Endothelial cell of umbilical vein (primary cell): ENCODE measurements around the gene OR56A3. TPM values are rescaled to one million over a fixed set of nuclear protein-coding genes. Genes with fewer than 3 reads are reported as not detected.

Experiments
- BruUV-seq: library from RNA; stranded (reverse); fragments of 400-500 nt; replicated peaks from 2 replicates; lab custom pipeline; 2021; lab: Mats Ljungman, UMichigan
- CTCF ChIA-PET: fragments of 300-600, 350-600 bp; sonication (Branson Sonifier 250); formaldehyde crosslinking; loops from one replicate; lab custom pipeline; 2021; ENCODE audit warnings: antibody characterized with exemption, inconsistent platforms; lab: Charles Lee
- POLR2A ChIA-PET: fragments of 300-600, 350-600 bp; sonication (Branson Sonifier 250); formaldehyde crosslinking; loops from one replicate; lab custom pipeline; 2021; ENCODE audit warnings: antibody characterized with exemption, inconsistent platforms; lab: Charles Lee
- DNase-seq: peaks from one replicate; pipeline ENCODE4 v3.0.0-alpha.2; 2011; ENCODE audit warnings: low read depth, low spot score
- FAIRE-seq: peaks from 2 replicates; lab custom pipeline; 2011; peaks lifted over from hg19 to GRCh38; lab: Jason Lieb, UNC
- H2AFZ ChIP-seq: 2 replicates; pipeline ENCODE4 v1.6.0; 2012; ENCODE audit warnings: low read depth, low read length, control low read depth, inconsistent platforms
- H3K27ac ChIP-seq: 2 replicates; pipeline ENCODE4 v1.5.1; 2011; ENCODE audit warnings: low read depth, mild to moderate bottlenecking, control low read depth, low read length, moderate library complexity; ENCODE audit not compliant: insufficient read depth
- H3K27me3 ChIP-seq, 2 experiments: 2 replicates each; pipeline versions ENCODE4 v1.6.0 to v1.6.1; 2011; ENCODE audit warnings: low read length in 2 of 2, mixed read lengths in 1 of 2; ENCODE audit not compliant: control insufficient read depth in 2 of 2, insufficient read depth in 2 of 2
- H3K36me3 ChIP-seq, 2 experiments: 2 replicates in 1 of 2; 3 replicates in 1 of 2; pipeline ENCODE4 v1.5.1; 2011; ENCODE audit warnings: low read length in 2 of 2, mild to moderate bottlenecking in 1 of 2, moderate library complexity in 1 of 2; ENCODE audit not compliant: control insufficient read depth in 2 of 2, insufficient read depth in 2 of 2; ENCODE audit errors: extremely low read depth in 1 of 2
- H3K4me1 ChIP-seq: 3 replicates; pipeline ENCODE4 v1.5.1; 2011; ENCODE audit warnings: mild to moderate bottlenecking, low read length; ENCODE audit not compliant: control insufficient read depth, insufficient read depth; ENCODE audit errors: extremely low read depth
- H3K4me2 ChIP-seq: 2 replicates; pipeline ENCODE4 v1.6.1; 2011; ENCODE audit warnings: low read length, control low read depth, mixed read lengths; ENCODE audit not compliant: insufficient read depth
- H3K4me3 ChIP-seq, 3 experiments: fragments of 200-600 bp in 1 of 3; sonication (generic), shearing (Covaris generic) in 1 of 3; replicated peaks in 1 of 3; 2 replicates each; pipeline ENCODE4 v1.5.1; 2011 to 2016; ENCODE audit warnings: control low read depth in 3 of 3, low read length in 3 of 3, mild to moderate bottlenecking in 2 of 3, inconsistent platforms in 1 of 3, low read depth in 1 of 3, moderate library complexity in 1 of 3; ENCODE audit not compliant: insufficient read depth in 1 of 3
- H3K79me2 ChIP-seq: 2 replicates; pipeline ENCODE4 v1.6.0; 2012; ENCODE audit warnings: low read length, inconsistent platforms; ENCODE audit not compliant: control insufficient read depth, insufficient read depth
- H3K9ac ChIP-seq: replicated peaks from 2 replicates; pipeline ENCODE3; 2011; ENCODE audit warnings: low read length, control low read depth; ENCODE audit not compliant: insufficient read depth; ENCODE audit errors: extremely low read depth
- H3K9me1 ChIP-seq: replicated peaks from 3 replicates; pipeline ENCODE4 v1.6.0; 2011; ENCODE audit warnings: mild to moderate bottlenecking, low read length; ENCODE audit not compliant: control insufficient read depth, insufficient read depth; ENCODE audit errors: extremely low read depth
- H3K9me3 ChIP-seq: replicated peaks from 2 replicates; pipeline ENCODE4 v1.5.1; 2012; ENCODE audit warnings: low read length, inconsistent platforms; ENCODE audit not compliant: control insufficient read depth, insufficient read depth
- H4K20me1 ChIP-seq: replicated peaks from 2 replicates; pipeline ENCODE3; 2011; ENCODE audit warnings: mild to moderate bottlenecking, low read length; ENCODE audit not compliant: control insufficient read depth, insufficient read depth; ENCODE audit errors: extremely low read depth
- EZH2 ChIP-seq: IDR thresholded peaks from 2 replicates; pipeline ENCODE4 v1.6.1; 2012; ENCODE audit warnings: borderline replicate concordance, low read depth, mild to moderate bottlenecking, moderate library complexity, low read length, inconsistent platforms; ENCODE audit not compliant: severe bottlenecking
- FOS ChIP-seq: IDR thresholded peaks from 2 replicates; pipeline ENCODE4 v1.6.1; 2011; ENCODE audit warnings: mild to moderate bottlenecking, low read length, moderate library complexity, borderline replicate concordance; ENCODE audit not compliant: insufficient read depth
- GATA2 ChIP-seq: IDR thresholded peaks from 2 replicates; pipeline ENCODE4 v1.7.0; 2011; ENCODE audit warnings: low read depth, mild to moderate bottlenecking, moderate library complexity, mixed read lengths, low read length; ENCODE audit not compliant: insufficient read length, insufficient read depth
- JUN ChIP-seq: IDR thresholded peaks from 2 replicates; pipeline ENCODE4 v1.6.1; 2011; ENCODE audit warnings: borderline replicate concordance, low read depth; ENCODE audit not compliant: insufficient read length, insufficient read depth
- MYC ChIP-seq: IDR thresholded peaks from one replicate; pipeline ENCODE4 v1.6.1; 2011; ENCODE audit warnings: mild to moderate bottlenecking, low read depth, low read length
- POLR2A ChIP-seq: IDR thresholded peaks from 2 replicates; pipeline ENCODE4 v1.6.1; 2012; ENCODE audit warnings: low read depth, mild to moderate bottlenecking, control low read depth, low read length
- POLR2AphosphoS5 ChIP-seq: IDR thresholded peaks from 2 replicates; pipeline ENCODE4 v1.6.1; 2012; ENCODE audit warnings: low read depth, mild to moderate bottlenecking, control low read depth, low read length, moderate library complexity; ENCODE audit not compliant: insufficient read depth
- dilution Hi-C: fragments of 300-500 bp; cut with MboI; formaldehyde crosslinking; loops from one replicate; pipeline ENCODE4 v1.15.0; 2019; ENCODE audit warnings: low sequenced_read_pairs; ENCODE audit not compliant: extremely low pct_ligation_motif_present
- intact Hi-C: fragments of 100-400 bp; cut with micrococcal nuclease; formaldehyde crosslinking; loops from one replicate; pipeline ENCODE4 v1.10.0; 2022
- polyA plus RNA-seq, 4 experiments: library from polyadenylated mRNA; depleted of rRNA in 3 of 4; stranded (reverse) in 3 of 4; unstranded in 1 of 4; fragments of >200 nt; gene quantifications; 2 replicates each; pipeline versions ENCODE4 v1.2.1 to v1.2.3, GENCODE V29; 2011 to 2012; ENCODE audit warnings: missing spikeins in 1 of 4
- total RNA-seq: library from RNA; stranded (reverse); gene quantifications from 2 replicates; pipeline ENCODE4 v1.2.3, GENCODE V29; 2021
- TF ChIP-seq, protein P1 (sequence below), 2 donors: IDR thresholded peaks; 1 replicate in 1 of 2; 2 replicates in 1 of 2; pipeline ENCODE4 v1.5.1; 2011; ENCODE audit warnings: low read length in 2 of 2, mild to moderate bottlenecking in 2 of 2, moderate library complexity in 2 of 2, control low read depth in 1 of 2, inconsistent platforms in 1 of 2, low read depth in 1 of 2; ENCODE audit not compliant: insufficient read depth in 1 of 2; ENCODE audit errors: extremely low read depth in 1 of 2
- TF ChIP-seq, protein P2 (sequence below): IDR thresholded peaks from 2 replicates; pipeline ENCODE4 v1.6.1; 2011; ENCODE audit not compliant: insufficient read depth, insufficient read length

The OR56A3 gene
- total and polyA plus RNA-seq, 2 donors (not counting 3 experiments of a cell fraction or from before 2014, with no cell fraction given) = not detected

DNA sequence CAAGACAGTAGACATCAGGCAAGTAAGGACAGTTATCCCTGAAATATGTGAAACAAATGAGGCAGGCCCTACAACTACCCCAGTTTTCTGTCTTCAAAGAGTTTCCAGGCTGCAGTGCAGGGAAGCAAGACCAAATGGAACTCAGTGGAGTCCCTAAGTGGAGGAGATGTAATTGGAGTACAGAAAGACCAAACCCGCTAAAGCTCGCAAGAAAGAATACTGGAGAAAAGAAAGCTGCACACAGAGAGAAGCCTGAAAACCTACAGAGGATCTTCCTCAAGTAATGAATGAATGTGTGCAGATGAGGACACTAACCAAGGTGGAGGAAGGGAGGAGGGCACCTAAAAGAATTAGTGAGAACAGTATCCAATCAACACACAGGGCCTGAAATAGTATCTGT lies 1.3 kb upstream of the OR56A3 start:
- no peak for FAIRE-seq
- intact Hi-C loops (no loop called here), dilution Hi-C loops (no loop called here)
- Histone ChIP-seq H4K20me1 (no peaks in the 10 kb centered on the region), H2AFZ (no peak overlapping the region), H3K27me3 (no peaks in the 10 kb centered on the region), H3K9me1 (no peaks in the 10 kb centered on the region), H3K4me1 (no peaks in the 10 kb centered on the region), H3K36me3 (no peaks in the 10 kb centered on the region), H3K9ac (no peak overlapping the region), H3K4me2 (no peak overlapping the region), H3K79me2 (no peaks in the 10 kb centered on the region), H3K4me3 (no peak overlapping the region), H3K9me3 (no peaks in the 10 kb centered on the region), H3K27ac (no peak overlapping the region)
- ChIA-PET POLR2A (no interaction called here), CTCF (interaction anchor here (0.8 kb wide), 1 partner anchor 14 kb away, joined by 3 read pairs; no protein-coding TSS in a partner anchor)
- TF ChIP-seq, protein P1, sequence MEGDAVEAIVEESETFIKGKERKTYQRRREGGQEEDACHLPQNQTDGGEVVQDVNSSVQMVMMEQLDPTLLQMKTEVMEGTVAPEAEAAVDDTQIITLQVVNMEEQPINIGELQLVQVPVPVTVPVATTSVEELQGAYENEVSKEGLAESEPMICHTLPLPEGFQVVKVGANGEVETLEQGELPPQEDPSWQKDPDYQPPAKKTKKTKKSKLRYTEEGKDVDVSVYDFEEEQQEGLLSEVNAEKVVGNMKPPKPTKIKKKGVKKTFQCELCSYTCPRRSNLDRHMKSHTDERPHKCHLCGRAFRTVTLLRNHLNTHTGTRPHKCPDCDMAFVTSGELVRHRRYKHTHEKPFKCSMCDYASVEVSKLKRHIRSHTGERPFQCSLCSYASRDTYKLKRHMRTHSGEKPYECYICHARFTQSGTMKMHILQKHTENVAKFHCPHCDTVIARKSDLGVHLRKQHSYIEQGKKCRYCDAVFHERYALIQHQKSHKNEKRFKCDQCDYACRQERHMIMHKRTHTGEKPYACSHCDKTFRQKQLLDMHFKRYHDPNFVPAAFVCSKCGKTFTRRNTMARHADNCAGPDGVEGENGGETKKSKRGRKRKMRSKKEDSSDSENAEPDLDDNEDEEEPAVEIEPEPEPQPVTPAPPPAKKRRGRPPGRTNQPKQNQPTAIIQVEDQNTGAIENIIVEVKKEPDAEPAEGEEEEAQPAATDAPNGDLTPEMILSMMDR (IDR thresholded peaks at IDR 0.05; ENCODE audit: extremely low read depth in 1 of 2, insufficient read depth in 1 of 2, low read depth in 1 of 2, low read length in 2 of 2) = no peak
- no peak for TF ChIP-seq JUN
- no peak for TF ChIP-seq MYC
- no peak for TF ChIP-seq POLR2A
- no peak for DNase-seq
- BruUV-seq = no TSS peak

DNA sequence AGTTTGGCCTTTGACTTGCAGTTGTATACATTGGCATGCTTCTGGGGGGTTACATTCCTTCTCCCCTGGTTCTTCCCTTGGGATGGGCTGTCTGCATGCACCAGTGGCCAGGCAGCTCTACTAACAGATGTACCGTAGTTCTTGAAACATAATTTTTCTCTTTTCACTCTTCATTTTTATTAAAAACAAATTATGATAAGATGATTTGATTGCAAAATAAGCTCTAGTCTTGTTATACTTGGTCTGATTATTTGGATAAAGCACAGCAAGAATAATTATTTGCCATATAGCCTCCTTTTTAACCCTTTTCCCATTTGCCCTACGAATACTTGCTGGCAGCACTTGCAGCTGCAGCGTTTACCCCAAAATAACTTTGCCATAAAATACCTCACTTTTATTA lies 13.5 kb downstream of the OR56A3 start:
- FAIRE-seq = no peak

More for the DNA sequence above, 13.5 kb downstream of the OR56A3 start:
- Histone ChIP-seq H3K4me2 (no peak overlapping the region), H3K27me3 (no peaks in the 10 kb centered on the region), H3K9me1 (no peaks in the 10 kb centered on the region), H4K20me1 (no peaks in the 10 kb centered on the region), H3K79me2 (no peaks in the 10 kb centered on the region), H3K9ac (no peak overlapping the region), H3K36me3 (no peaks in the 10 kb centered on the region), H3K9me3 (no peaks in the 10 kb centered on the region), H3K4me1 (no peaks in the 10 kb centered on the region), H3K27ac (no peak overlapping the region), H2AFZ (no peak overlapping the region), H3K4me3 (no peak overlapping the region)
- dilution Hi-C loops = no loop called here
- POLR2A ChIA-PET = no interaction called here
- TF ChIP-seq MYC (no peak), JUN (no peak), FOS (no peak), EZH2 (no peak), GATA2 (no peak), POLR2A (no peak), POLR2AphosphoS5 (no peak)
- TF ChIP-seq, protein P1 (IDR thresholded peaks at IDR 0.05; ENCODE audit: extremely low read depth in 1 of 2, insufficient read depth in 1 of 2, low read depth in 1 of 2, low read length in 2 of 2) = no peak
- TF ChIP-seq, protein P2, sequence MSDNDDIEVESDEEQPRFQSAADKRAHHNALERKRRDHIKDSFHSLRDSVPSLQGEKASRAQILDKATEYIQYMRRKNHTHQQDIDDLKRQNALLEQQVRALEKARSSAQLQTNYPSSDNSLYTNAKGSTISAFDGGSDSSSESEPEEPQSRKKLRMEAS = no peak
- BruUV-seq = no TSS peak
- DNase-seq = no peak
- CTCF ChIA-PET = no interaction called here
- intact Hi-C loops = no loop called here
